HG03060 (cell line): Measurements from ENCODE around the gene SLC25A51.

Experiments used
- ATAC-seq: cut with Tn5 transposase; IDR thresholded peaks from one replicate; pipeline ENCODE4 v1.9.1; 2021; ENCODE audit warnings: low read depth, moderate number of reproducible peaks; ENCODE audit not compliant: unreplicated experiment

SLC25A51 gene

GRCh38 chr9:37903647-37904444 is at the start of gene SLC25A51:
Gene SLC25A51, minus strand, starts transcription at chr9:37904127. Its CDS starts 15,577 bp downstream, at chr9:37888550.
- ATAC-seq = peak; percentile 54

- no peak for ATAC-seq
These were observed 49.4 kb upstream of the SLC25A51 start for GRCh38 chr9:37953206-37953774.

GRCh38 chr9:37952731-37953130 is 48.8 kb upstream of the SLC25A51 start:
- no peak for ATAC-seq

GRCh38 chr9:37951671-37952449 is 47.9 kb upstream of the SLC25A51 start:
- ATAC-seq = no peak

- ATAC-seq = no peak
These were observed 46.6 kb upstream of the SLC25A51 start for GRCh38 chr9:37950561-37950960.

- ATAC-seq = no peak
These were observed 45.6 kb upstream of the SLC25A51 start for GRCh38 chr9:37949576-37949975.

GRCh38 chr9:37948417-37948980 is 44.6 kb upstream of the SLC25A51 start:
- ATAC-seq = no peak

- no peak for ATAC-seq
These were observed 44.0 kb upstream of the SLC25A51 start for GRCh38 chr9:37947977-37948376.

- ATAC-seq = no peak
These were observed 43.5 kb upstream of the SLC25A51 start for GRCh38 chr9:37947471-37947870.

- no peak for ATAC-seq
These were observed 43.0 kb upstream of the SLC25A51 start for GRCh38 chr9:37946971-37947370.

GRCh38 chr9:37946041-37946440 is 42.1 kb upstream of the SLC25A51 start:
- ATAC-seq = no peak

GRCh38 chr9:37944671-37945481 is 40.9 kb upstream of the SLC25A51 start:
- no peak for ATAC-seq

- ATAC-seq = no peak
These were observed 40.3 kb upstream of the SLC25A51 start for GRCh38 chr9:37944266-37944650.

- ATAC-seq = no peak
These were observed 39.7 kb upstream of the SLC25A51 start for GRCh38 chr9:37943345-37944265.

GRCh38 chr9:37942621-37943344 is 38.9 kb upstream of the SLC25A51 start:
- ATAC-seq = no peak

- ATAC-seq = no peak
These were observed 37.3 kb upstream of the SLC25A51 start for GRCh38 chr9:37941253-37941652.

GRCh38 chr9:37939575-37940095 is 35.7 kb upstream of the SLC25A51 start:
- no peak for ATAC-seq

GRCh38 chr9:37938121-37938891 is 34.4 kb upstream of the SLC25A51 start:
- ATAC-seq = no peak
